Measurements from ENCODE around the gene KCNAB3.

The KCNAB3 gene

DNA sequence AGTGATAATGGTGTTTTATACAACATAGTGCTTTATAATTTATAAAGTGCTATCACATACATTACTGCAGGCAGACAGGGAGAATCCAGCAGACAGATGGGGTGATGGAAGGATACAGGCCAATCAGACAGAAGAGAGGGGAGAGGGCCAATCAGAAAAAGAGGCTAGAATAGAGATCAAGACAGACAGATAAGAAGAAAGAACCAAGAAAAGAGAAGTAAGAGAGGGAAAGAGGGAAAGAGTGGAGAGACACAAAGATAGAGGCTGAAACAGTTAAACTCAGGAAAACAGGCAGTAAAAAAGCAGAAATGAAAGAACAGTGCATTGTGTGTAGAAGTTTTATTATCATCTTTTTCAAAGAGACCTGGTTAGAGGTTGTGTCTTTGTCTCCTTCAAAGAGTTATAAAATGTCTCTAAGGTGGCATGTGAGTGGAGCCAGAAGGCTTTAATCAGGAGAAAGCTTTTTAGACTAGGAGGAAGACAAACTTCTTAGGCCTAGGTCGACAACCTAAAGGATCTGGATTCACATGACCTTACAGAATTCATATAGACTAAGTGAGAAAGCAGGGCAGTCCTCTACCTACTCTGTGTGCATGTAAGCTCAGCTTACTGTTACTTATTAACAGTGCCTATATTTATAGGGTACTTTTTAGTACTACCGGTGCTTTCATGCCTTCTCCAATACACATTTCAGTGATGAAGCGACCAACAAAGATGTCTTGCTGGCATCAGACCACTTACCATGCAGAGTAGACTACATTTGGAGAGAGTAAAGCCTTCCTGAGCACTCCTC, 49.4 kb downstream of the KCNAB3 start:
- Histone ChIP-seq H2AFZ (ENCODE audit: low read length) (no peak overlapping the region), H3K27ac (ENCODE audit: low read depth, low read length, poor library complexity, severe bottlenecking) (peak overlapping the region; percentile 97), H3K27me3 (ENCODE audit: insufficient read depth, low read length) (no peaks in the 10 kb centered on the region), H3K79me2 (ENCODE audit: insufficient read depth, low read length) (no peaks in the 10 kb centered on the region), H3K36me3 (ENCODE audit: insufficient read depth, low read length) (peaks cover 41% of the 10 kb centered on the region), H4K20me1 (ENCODE audit: insufficient read depth, low read length) (no peaks in the 10 kb centered on the region), H3K9me2 (ENCODE audit: low read depth, low read length) (no peaks in the 10 kb centered on the region), H3F3A (ENCODE audit: insufficient read depth, low read length) (peaks cover 12% of the 10 kb centered on the region; the same call in 1 of the 2 replicates), H3K9ac (ENCODE audit: low read length) (peak overlapping the region; percentile 81), H3K4me1 (ENCODE audit: insufficient read depth, low read length, severe bottlenecking) (peaks cover 46% of the 10 kb centered on the region), H3K4me2 (ENCODE audit: low read length) (peak overlapping the region; percentile 85), H3K9me3 (ENCODE audit: low read length) (no peaks in the 10 kb centered on the region), H3K4me3 (ENCODE audit: low read depth, low read length, poor library complexity, severe bottlenecking) (peak overlapping the region; percentile 60)
- TF ChIP-seq, protein P1, sequence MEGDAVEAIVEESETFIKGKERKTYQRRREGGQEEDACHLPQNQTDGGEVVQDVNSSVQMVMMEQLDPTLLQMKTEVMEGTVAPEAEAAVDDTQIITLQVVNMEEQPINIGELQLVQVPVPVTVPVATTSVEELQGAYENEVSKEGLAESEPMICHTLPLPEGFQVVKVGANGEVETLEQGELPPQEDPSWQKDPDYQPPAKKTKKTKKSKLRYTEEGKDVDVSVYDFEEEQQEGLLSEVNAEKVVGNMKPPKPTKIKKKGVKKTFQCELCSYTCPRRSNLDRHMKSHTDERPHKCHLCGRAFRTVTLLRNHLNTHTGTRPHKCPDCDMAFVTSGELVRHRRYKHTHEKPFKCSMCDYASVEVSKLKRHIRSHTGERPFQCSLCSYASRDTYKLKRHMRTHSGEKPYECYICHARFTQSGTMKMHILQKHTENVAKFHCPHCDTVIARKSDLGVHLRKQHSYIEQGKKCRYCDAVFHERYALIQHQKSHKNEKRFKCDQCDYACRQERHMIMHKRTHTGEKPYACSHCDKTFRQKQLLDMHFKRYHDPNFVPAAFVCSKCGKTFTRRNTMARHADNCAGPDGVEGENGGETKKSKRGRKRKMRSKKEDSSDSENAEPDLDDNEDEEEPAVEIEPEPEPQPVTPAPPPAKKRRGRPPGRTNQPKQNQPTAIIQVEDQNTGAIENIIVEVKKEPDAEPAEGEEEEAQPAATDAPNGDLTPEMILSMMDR (IDR thresholded peaks at IDR 0.05; ENCODE audit: low read length), result no peak
- TF ChIP-seq EZH2 (IDR thresholded peaks at IDR 0.05; ENCODE audit: borderline replicate concordance, low read length), result no peak

GRCh38 chr17:7878234-7878633, 51.4 kb downstream of the KCNAB3 start:
- H2AFZ ChIP-seq (ENCODE audit: low read length), result no peak overlapping the region
- H3K4me1 ChIP-seq (ENCODE audit: insufficient read depth, low read length, severe bottlenecking), result peaks cover 36% of the 10 kb centered on the region
- no peaks in the 10 kb centered on the region for H4K20me1 ChIP-seq (ENCODE audit: insufficient read depth, low read length)
- no peak for TF ChIP-seq EZH2 (IDR thresholded peaks at IDR 0.05; ENCODE audit: borderline replicate concordance, low read length)
- TF ChIP-seq, protein P1 (IDR thresholded peaks at IDR 0.05; ENCODE audit: low read length), result no peak
- H3K79me2 ChIP-seq (ENCODE audit: insufficient read depth, low read length), result no peaks in the 10 kb centered on the region
- H3K9ac ChIP-seq (ENCODE audit: low read length), result no peak overlapping the region
- H3K27ac ChIP-seq (ENCODE audit: low read depth, low read length, poor library complexity, severe bottlenecking), result no peak overlapping the region
- no peaks in the 10 kb centered on the region for H3K9me2 ChIP-seq (ENCODE audit: low read depth, low read length)
- peaks cover 12% of the 10 kb centered on the region; the same call in 1 of the 2 replicates for H3F3A ChIP-seq (ENCODE audit: insufficient read depth, low read length)
- no peaks in the 10 kb centered on the region for H3K27me3 ChIP-seq (ENCODE audit: insufficient read depth, low read length)
- no peak overlapping the region for H3K4me2 ChIP-seq (ENCODE audit: low read length)
- H3K36me3 ChIP-seq (ENCODE audit: insufficient read depth, low read length), result peaks cover 57% of the 10 kb centered on the region
- no peaks in the 10 kb centered on the region for H3K9me3 ChIP-seq (ENCODE audit: low read length)
- no peak overlapping the region for H3K4me3 ChIP-seq (ENCODE audit: low read depth, low read length, poor library complexity, severe bottlenecking)

- Histone ChIP-seq H4K20me1 (ENCODE audit: insufficient read depth, low read length) (no peaks in the 10 kb centered on the region), H3K36me3 (ENCODE audit: insufficient read depth, low read length) (peaks cover 64% of the 10 kb centered on the region), H3K9ac (ENCODE audit: low read length) (no peak overlapping the region), H3K27me3 (ENCODE audit: insufficient read depth, low read length) (no peaks in the 10 kb centered on the region), H3K27ac (ENCODE audit: low read depth, low read length, poor library complexity, severe bottlenecking) (no peak overlapping the region), H3K79me2 (ENCODE audit: insufficient read depth, low read length) (no peaks in the 10 kb centered on the region), H3K4me1 (ENCODE audit: insufficient read depth, low read length, severe bottlenecking) (peaks cover 13% of the 10 kb centered on the region), H3K4me3 (ENCODE audit: low read depth, low read length, poor library complexity, severe bottlenecking) (no peak overlapping the region), H3F3A (ENCODE audit: insufficient read depth, low read length) (peaks cover 9% of the 10 kb centered on the region; the same call in 1 of the 2 replicates), H2AFZ (ENCODE audit: low read length) (no peak overlapping the region), H3K4me2 (ENCODE audit: low read length) (no peak overlapping the region), H3K9me2 (ENCODE audit: low read depth, low read length) (no peaks in the 10 kb centered on the region), H3K9me3 (ENCODE audit: low read length) (no peaks in the 10 kb centered on the region)
- TF ChIP-seq, protein P1 (IDR thresholded peaks at IDR 0.05; ENCODE audit: low read length), result no peak
- no peak for TF ChIP-seq EZH2 (IDR thresholded peaks at IDR 0.05; ENCODE audit: borderline replicate concordance, low read length)
Measured at GRCh38 chr17:7875804-7876370, 53.8 kb downstream of the KCNAB3 start.
